ENCODE measurements around the gene ASCL5. TPM values are rescaled to one million over a fixed set of nuclear protein-coding genes. Genes with fewer than 3 reads are reported as not detected.

The ASCL5 gene
- total RNA-seq, 1 experiment from 2014 or later = 0.15 TPM

DNA sequence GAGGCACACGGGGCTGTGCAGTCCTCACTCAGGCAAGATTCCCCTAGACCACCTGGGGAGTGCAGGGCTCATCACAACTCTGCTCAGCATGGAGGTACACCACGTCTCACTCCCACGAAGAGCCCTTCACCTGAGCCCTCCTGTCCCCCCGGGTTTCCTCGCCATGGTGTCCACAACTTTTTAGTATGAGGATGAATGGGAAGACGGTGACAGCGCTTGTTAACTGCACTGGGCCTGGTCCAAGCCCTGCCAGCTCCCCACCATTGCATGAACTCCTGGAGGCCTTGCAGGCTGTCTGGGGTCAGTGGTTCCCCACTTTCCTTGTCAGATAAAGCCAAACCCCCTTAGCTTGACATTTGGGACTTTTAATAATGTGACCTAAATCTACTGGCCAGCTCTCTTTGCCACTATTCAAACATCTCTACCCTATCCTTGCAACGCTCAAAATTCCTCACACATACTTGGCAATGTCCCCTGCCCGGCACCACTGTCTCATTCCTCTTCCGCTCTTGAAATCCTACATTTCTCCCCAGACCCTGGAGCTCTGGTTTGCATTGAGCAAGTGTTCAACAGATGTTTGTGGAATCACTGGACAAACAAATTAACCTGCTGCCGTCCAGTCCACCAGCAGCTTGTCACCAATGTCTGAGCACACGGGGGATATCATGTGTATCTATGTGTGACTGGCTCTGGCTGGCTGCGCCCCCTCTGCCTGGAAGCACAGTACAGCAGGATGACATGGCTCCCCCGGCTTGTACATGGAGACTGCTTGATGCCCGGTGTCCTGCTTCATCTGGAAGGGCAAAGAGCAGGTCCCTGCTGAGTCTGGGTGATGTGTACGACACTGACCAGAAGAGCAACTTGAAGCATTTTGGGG, 16.1 kb upstream of the ASCL5 start:
- no peaks in the 10 kb centered on the region for H3K27me3 ChIP-seq (ENCODE audit: insufficient read depth, low read length)
- peak overlapping the region in 1 of 3 experiments; percentile 64; a peak in 2 of 7 replicates for H3K27ac Mint-ChIP-seq
- H4K8ac ChIP-seq (replicated peaks; ENCODE audit: insufficient read length, low read depth, low read length) = no peak overlapping the region
- no peak for DNase-seq
- no peak overlapping the region for H2AFZ ChIP-seq (ENCODE audit: low read length)
- no peaks in the 10 kb centered on the region for H3K23me2 ChIP-seq (ENCODE audit: insufficient read length, low read depth, low read length, poor library complexity, severe bottlenecking)
- peaks cover 1% of the 10 kb centered on the region for H3K79me1 ChIP-seq (ENCODE audit: insufficient read depth, low read depth, low read length, poor library complexity, severe bottlenecking)
- H3K27me3 Mint-ChIP-seq (ENCODE audit: low read depth) = no peaks in the 10 kb centered on the region
- no peak overlapping the region for H2BK120ac ChIP-seq (ENCODE audit: low read depth, low read length, poor library complexity, severe bottlenecking)
- H3K14ac ChIP-seq (ENCODE audit: insufficient read depth, low read length) = no peak overlapping the region
- H3K18ac ChIP-seq (ENCODE audit: insufficient read length, low read depth, low read length) = no peak overlapping the region
- H2BK5ac ChIP-seq (ENCODE audit: insufficient read length, low read length) = no peak overlapping the region
- H4K91ac ChIP-seq (ENCODE audit: insufficient read length, low read depth, low read length) = no peak overlapping the region
- H3K4me1 Mint-ChIP-seq = no peaks in the 10 kb centered on the region
- no peak overlapping the region for H3K56ac ChIP-seq (ENCODE audit: insufficient read length, low read depth, low read length)
- H2BK20ac ChIP-seq (ENCODE audit: low read depth, low read length, poor library complexity, severe bottlenecking) = no peak overlapping the region
- H2AK5ac ChIP-seq (ENCODE audit: insufficient read length, low read length) = no peak overlapping the region
- no peak overlapping the region for H3K4me2 ChIP-seq (ENCODE audit: insufficient read depth, insufficient read length, low read length)
- no peak overlapping the region for H3K27ac ChIP-seq (ENCODE audit: insufficient read length, low read depth, low read length)
- no peak overlapping the region for H3K4ac ChIP-seq (ENCODE audit: low read depth, low read length)
- no peaks in the 10 kb centered on the region for H4K20me1 ChIP-seq (ENCODE audit: control insufficient read depth, insufficient read depth, insufficient read length)
- no peak overlapping the region for H2BK12ac ChIP-seq (ENCODE audit: insufficient read length, low read depth, low read length)
- no peak overlapping the region for H3K9ac ChIP-seq (ENCODE audit: extremely low read depth, insufficient read length, low read length)
- no peaks in the 10 kb centered on the region for H3K9me3 Mint-ChIP-seq
- TF ChIP-seq, protein P1, sequence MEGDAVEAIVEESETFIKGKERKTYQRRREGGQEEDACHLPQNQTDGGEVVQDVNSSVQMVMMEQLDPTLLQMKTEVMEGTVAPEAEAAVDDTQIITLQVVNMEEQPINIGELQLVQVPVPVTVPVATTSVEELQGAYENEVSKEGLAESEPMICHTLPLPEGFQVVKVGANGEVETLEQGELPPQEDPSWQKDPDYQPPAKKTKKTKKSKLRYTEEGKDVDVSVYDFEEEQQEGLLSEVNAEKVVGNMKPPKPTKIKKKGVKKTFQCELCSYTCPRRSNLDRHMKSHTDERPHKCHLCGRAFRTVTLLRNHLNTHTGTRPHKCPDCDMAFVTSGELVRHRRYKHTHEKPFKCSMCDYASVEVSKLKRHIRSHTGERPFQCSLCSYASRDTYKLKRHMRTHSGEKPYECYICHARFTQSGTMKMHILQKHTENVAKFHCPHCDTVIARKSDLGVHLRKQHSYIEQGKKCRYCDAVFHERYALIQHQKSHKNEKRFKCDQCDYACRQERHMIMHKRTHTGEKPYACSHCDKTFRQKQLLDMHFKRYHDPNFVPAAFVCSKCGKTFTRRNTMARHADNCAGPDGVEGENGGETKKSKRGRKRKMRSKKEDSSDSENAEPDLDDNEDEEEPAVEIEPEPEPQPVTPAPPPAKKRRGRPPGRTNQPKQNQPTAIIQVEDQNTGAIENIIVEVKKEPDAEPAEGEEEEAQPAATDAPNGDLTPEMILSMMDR (conservative IDR thresholded peaks at IDR 0.05) = no peak
- H3K23ac ChIP-seq (ENCODE audit: insufficient read length, low read depth, low read length) = no peak overlapping the region
- no peak overlapping the region for H3T11ph ChIP-seq (ENCODE audit: low read length)
- no CpG with 5 or more reads among the region's 16 CpGs for WGBS (ENCODE audit: extremely low coverage, insufficient read length, low lambda C conversion rate)
- no peaks in the 10 kb centered on the region for H3K79me2 ChIP-seq (ENCODE audit: insufficient read depth, low read length)
- H2BK15ac ChIP-seq (ENCODE audit: low read depth, low read length) = no peak overlapping the region
- no peak overlapping the region for H4K5ac ChIP-seq (ENCODE audit: insufficient read length, low read depth, low read length)
- no peaks in the 10 kb centered on the region for H3K4me1 ChIP-seq (ENCODE audit: insufficient read depth, low read length)
- H3K4me3 Mint-ChIP-seq = no peak overlapping the region
- peaks cover 53 to 93% (median 90%) of the 10 kb centered on the region in 3 experiments; a peak in 6 of 7 replicates for H3K36me3 Mint-ChIP-seq (ENCODE audit: insufficient read depth in 1 of 3, low read depth in 3 of 3)
- H3K9me3 ChIP-seq (ENCODE audit: control insufficient read depth, low read depth, low read length) = no peaks in the 10 kb centered on the region
